ENCODE measurements around the gene WDR88. TPM values are rescaled to one million over a fixed set of nuclear protein-coding genes. Genes with fewer than 3 reads are reported as not detected.
"Not testable (repeated sequence)": the region's sequence is repeated elsewhere in the genome, so short reads cannot be mapped to it uniquely, and the experiment has no call there.

Gene WDR88
- total RNA-seq, 2 donors from 2014 or later: 0.58 TPM; not detected in 1

DNA sequence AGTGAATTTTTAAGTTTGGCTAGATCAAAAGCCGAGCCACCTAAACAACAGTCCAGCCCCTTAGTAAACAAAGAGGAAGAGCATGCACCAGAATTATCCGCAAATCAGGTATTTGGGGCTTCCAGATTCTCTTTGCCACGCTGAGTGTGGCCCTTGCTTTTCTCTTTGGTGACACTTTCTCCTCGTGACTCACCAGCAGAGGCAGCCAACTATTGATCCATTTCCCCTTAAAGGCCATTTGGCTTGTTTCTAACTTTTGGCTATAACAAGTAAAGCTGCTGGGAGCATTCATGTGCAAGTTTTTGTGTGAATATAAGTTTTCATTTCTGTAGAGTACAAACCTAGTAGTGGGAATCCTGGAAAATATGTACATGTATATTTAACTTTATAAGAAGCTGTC is 17.6 kb upstream of the WDR88 start:
- Mint-ChIP-seq H3K9me3 (no peaks in the 10 kb centered on the region), H3K27ac (no peak overlapping the region), H3K27me3 (no peaks in the 10 kb centered on the region), H3K4me3 (no peak overlapping the region), H3K4me1 (no peaks in the 10 kb centered on the region), H3K36me3 (ENCODE audit: low read depth) (peaks cover 97% of the 10 kb centered on the region)
- ATAC-seq (replicated peaks): no peak

DNA sequence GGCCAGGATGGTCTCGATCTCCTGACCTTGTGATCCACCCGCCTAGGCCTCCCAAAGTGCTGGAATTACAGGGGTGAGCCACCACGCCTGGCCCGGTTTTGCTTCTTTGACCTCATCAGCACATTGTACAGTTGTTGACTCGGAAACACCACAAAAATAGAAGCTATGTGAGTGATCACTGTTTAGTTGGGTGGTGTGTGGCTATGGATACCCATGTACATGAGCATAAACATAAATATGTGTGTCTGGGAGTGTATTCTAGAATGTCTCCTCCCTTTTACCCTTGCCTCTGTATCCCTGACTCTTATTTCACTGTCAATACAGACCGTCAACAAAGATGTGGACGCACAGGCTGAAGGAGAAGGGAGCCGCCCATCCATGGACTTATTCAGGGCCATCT is 14.4 kb upstream of the WDR88 start:
- no peak for ATAC-seq (replicated peaks)
- no peaks in the 10 kb centered on the region for H3K4me1 Mint-ChIP-seq
- peaks cover 83% of the 10 kb centered on the region for H3K36me3 Mint-ChIP-seq (ENCODE audit: low read depth)
- H3K4me3 Mint-ChIP-seq: no peak overlapping the region
- no peaks in the 10 kb centered on the region for H3K27me3 Mint-ChIP-seq
- H3K9me3 Mint-ChIP-seq: no peaks in the 10 kb centered on the region
- no peak overlapping the region for H3K27ac Mint-ChIP-seq

DNA sequence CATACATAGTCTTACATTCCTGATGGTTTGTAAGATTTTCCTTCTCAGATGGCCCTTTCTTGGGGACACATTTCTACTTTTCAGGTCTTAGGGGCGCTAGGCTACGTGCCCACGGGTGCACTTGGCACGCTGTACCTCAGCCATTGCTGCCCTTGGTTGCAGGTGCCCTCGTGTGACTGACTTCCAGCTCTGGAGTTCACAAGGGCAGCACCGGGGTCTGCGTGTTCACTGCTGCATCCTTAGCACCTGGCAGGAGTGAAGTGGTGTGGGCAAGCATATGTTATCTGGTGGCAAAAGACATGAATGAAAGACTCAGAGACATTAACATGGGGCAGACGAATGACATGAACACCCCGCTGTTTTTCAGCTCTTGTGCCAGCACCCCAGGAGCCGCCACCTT is 13.3 kb upstream of the WDR88 start:
- no peak for ATAC-seq (replicated peaks)
- Mint-ChIP-seq H3K4me1 (no peaks in the 10 kb centered on the region), H3K36me3 (ENCODE audit: low read depth) (peaks cover 73% of the 10 kb centered on the region), H3K4me3 (no peak overlapping the region), H3K27me3 (no peaks in the 10 kb centered on the region), H3K9me3 (no peaks in the 10 kb centered on the region), H3K27ac (no peak overlapping the region)

DNA sequence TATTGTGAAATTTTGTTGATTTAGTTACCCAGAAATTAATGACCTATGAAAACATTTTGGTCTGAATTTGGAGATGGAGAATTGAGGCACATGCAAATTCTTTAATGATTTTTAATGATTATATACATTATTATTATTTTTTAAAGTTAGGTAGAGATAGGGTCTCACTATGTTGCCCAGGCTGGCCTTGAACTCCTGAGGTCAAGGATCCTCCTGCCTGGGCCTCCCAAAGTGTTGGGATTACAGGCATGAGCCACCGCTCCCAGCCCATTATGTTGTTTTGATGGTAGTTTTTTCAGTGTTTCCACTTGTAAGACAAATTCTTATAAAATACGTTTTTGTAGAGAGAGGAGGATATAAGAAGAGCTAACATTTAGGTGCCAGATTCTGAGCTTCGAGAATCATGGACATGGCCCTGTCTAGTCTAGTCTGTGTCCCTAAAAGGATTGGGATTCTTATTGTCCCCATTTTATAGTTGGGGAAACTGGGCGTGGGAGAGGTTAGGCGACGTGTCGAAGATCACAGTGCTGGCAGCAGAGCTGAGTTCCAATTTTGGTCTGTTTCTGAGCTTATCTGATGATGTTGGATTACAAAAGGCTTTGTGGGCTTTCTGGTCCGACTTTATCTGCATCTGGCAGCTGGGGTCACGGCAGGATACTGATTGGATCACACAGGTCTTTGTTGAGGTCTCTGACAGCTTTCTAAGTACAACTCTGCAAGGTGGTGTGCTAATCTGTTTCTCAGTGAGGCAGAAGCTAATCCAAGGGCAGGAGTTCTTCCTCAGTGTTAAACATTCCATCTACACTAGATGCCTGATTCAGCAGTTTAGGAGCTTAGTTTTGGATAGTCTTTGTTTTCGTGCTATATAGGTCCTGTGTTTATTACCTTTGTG is 7.5 kb upstream of the WDR88 start:
- H3K4me1 Mint-ChIP-seq: no peaks in the 10 kb centered on the region
- ATAC-seq (replicated peaks): no peak
- no peak overlapping the region for H3K4me3 Mint-ChIP-seq
- no peaks in the 10 kb centered on the region for H3K9me3 Mint-ChIP-seq
- H3K27ac Mint-ChIP-seq: peak overlapping the region; percentile 39
- no peaks in the 10 kb centered on the region for H3K27me3 Mint-ChIP-seq
- H3K36me3 Mint-ChIP-seq (ENCODE audit: low read depth): peaks cover 66% of the 10 kb centered on the region

DNA sequence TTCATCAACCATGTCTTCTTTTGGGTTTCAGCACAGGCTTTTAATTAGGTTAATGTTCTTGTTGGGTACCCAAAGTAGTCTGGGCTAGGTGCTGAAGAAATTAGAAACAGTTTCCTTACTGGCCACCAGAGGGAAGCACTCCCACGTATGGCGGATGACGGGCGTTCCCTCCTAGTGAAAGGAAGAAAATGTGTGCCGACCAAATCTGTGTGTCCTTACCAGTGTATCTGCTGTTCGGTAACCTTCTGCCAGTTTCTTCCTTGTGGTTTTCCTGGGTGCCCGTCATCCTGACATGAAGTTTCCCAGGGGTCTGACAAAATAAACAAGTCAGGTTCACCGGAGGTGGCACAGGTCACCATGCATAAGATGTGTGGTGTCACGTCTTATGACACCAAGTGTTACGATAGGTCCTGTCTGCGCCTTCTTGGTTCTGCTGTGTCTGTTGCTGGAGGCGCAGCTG is 6.0 kb upstream of the WDR88 start:
- H3K9me3 Mint-ChIP-seq: no peaks in the 10 kb centered on the region
- H3K27ac Mint-ChIP-seq: peak overlapping the region; percentile 54
- peak; percentile 86 for ATAC-seq (replicated peaks)
- H3K4me1 Mint-ChIP-seq: no peaks in the 10 kb centered on the region
- H3K27me3 Mint-ChIP-seq: no peaks in the 10 kb centered on the region
- H3K4me3 Mint-ChIP-seq: no peak overlapping the region
- H3K36me3 Mint-ChIP-seq (ENCODE audit: low read depth): peaks cover 81% of the 10 kb centered on the region

DNA sequence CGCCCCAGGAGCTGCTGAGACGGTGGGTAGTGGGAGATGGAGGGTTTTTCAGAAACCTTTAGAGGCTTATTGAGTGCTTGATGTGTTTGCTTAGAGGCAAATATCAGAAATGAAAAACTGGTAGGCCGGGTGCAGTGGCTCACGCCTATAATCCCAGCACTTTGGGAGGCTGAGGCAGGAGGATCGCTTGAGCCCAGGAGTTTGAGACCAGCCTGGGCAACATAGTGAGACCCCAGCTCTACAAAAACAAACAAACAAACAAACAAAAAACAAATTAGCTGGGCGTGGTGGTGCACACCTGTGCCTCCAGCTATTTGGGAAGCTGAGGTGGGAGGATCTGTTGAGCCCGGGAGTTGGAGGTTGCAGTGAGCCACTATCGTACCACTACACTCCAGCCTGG is 5.2 kb upstream of the WDR88 start:
- not testable (repeated sequence) for ATAC-seq (replicated peaks); H3K27me3 Mint-ChIP-seq; H3K4me1 Mint-ChIP-seq; H3K9me3 Mint-ChIP-seq; H3K4me3 Mint-ChIP-seq
- Mint-ChIP-seq H3K36me3 (ENCODE audit: low read depth) (peaks cover 76% of the 10 kb centered on the region), H3K27ac (peak overlapping the region; percentile 54)

DNA sequence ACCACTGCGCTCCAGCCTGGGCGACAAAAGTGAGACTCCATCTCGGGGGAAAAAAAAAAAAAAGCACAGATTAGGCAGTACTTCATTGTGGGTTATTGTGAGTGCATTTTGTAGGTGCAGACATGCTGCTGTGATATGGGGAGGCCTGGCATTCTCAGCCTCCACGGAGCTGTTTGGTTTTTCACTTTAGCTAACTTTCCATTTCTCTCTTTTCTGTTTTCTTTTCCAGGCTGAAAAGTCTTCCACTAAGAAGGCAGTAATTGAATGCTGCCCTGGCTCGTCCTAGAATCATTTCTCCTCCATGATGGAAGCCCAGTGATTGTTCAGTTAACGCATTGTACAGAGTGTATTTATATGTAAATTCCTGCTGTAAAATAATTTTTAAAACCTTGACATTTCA is 2.0 kb upstream of the WDR88 start:
- Mint-ChIP-seq H3K4me1 (peaks cover under 1% of the 10 kb centered on the region), H3K36me3 (ENCODE audit: low read depth) (peaks cover 55% of the 10 kb centered on the region), H3K27me3 (no peaks in the 10 kb centered on the region), H3K27ac (peak overlapping the region; percentile 38), H3K4me3 (no peak overlapping the region), H3K9me3 (no peaks in the 10 kb centered on the region)
- ATAC-seq (replicated peaks): no peak

DNA sequence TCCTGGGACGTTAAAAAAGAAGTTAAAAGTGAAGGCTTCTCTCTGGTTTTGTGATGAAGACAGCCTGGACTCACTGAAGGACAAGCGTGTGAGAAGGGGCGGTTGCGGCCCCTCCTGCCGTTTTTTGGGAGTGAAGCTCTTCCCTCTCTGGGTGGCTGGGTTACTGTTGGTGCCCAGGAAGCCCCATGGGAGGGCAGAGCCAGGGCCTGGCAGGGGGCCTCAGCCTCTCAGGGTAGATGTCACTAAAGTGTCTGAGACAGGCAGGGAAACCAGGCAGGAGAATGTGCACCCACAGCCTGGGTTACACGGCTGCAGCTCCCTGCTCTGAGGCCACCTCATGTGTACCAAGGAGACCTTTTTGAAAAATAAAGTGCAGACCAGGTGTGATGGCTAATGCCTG is 1.5 kb upstream of the WDR88 start:
- Mint-ChIP-seq H3K27me3 (no peaks in the 10 kb centered on the region), H3K27ac (peak overlapping the region; percentile 38), H3K4me3 (no peak overlapping the region), H3K36me3 (ENCODE audit: low read depth) (peaks cover 50% of the 10 kb centered on the region), H3K4me1 (peaks cover 5% of the 10 kb centered on the region), H3K9me3 (no peaks in the 10 kb centered on the region)
- no peak for ATAC-seq (replicated peaks)

DNA sequence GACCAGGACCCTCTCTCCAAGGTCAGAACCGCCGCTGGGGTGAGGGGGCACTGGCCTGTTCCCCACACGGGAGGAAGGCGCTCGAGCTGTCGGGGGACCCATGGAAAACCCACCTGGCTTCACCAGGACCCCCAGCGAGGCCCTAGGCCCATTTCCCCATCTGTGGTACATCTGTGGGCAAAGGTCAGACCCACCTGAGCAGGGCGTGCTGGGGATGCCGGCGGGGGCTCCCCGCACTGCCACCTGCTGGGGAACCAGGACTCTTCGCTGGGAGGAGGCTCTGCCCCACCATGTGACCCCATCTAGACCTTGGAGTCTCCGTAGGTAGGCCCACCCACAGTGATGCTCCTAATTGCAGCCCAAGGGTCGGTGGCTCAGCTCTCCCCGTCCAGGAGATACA is 511 bp downstream of the WDR88 start:
- Mint-ChIP-seq H3K36me3 (ENCODE audit: low read depth) (peaks cover 32% of the 10 kb centered on the region), H3K27me3 (no peaks in the 10 kb centered on the region), H3K9me3 (no peaks in the 10 kb centered on the region), H3K4me3 (no peak overlapping the region), H3K27ac (peak overlapping the region; percentile 78), H3K4me1 (peaks cover 5% of the 10 kb centered on the region)
- ATAC-seq (replicated peaks): no peak

DNA sequence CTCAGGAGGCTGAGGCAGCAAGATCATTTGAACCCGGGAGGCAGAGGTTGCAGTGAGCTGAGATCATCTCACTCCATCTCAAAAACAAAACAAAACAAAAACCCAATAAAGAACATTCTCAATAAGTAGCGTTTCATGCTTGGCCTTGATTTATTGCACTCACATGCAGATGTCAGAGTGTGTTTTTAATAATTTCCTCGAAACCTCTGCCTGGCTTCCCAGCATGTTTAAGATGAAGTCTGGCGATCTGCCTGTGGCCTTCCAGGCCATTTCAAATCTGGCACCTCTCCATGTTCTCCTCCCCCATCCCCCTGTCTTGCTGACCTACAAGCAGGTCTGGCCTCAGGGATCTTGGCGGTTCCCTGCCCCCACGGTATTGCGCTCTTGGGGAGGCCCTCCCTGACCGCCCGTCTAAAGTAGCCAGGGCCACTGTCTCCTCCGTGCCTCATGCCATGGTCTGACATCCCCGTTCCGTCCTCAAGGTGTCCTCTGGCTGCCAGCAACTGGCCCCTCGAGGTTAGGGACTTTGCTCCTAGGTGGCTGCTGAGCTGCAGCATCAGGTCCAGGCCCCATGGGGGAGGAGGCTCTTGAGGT is 1.6 kb downstream of the WDR88 start:
- Mint-ChIP-seq H3K9me3 (no peaks in the 10 kb centered on the region), H3K36me3 (ENCODE audit: low read depth) (peaks cover 25% of the 10 kb centered on the region), H3K4me3 (peak overlapping the region; percentile 79), H3K27me3 (no peaks in the 10 kb centered on the region), H3K4me1 (peaks cover 5% of the 10 kb centered on the region), H3K27ac (no peak overlapping the region)
- ATAC-seq (replicated peaks): no peak

DNA sequence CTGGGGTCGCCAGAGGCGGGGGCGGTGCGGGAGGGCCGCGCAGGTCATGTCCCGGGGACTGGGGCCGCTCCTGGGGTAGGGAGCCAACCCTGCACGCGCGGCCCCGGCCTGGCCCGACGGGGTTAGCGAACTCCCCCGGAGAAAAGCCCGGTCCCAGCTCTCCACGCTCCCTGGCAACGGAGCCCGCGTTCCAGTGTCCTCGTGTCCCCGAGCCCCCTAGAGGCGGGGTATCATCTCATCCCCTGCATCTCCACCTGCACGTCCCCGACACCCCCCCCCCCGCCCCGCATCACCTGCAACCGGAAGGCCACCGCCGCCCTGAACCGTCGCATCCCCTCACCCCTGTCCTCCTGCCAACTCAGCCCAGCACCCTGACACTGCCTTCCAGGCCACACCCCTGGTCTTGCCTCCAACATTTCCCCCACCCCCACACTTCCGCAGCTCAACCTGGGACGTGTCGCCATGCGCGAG is 2.7 kb downstream of the WDR88 start:
- no peaks in the 10 kb centered on the region for H3K27me3 Mint-ChIP-seq
- H3K9me3 Mint-ChIP-seq: no peaks in the 10 kb centered on the region
- peak overlapping the region; percentile 79 for H3K4me3 Mint-ChIP-seq
- peaks cover 5% of the 10 kb centered on the region for H3K4me1 Mint-ChIP-seq
- peak; percentile 94 for ATAC-seq (replicated peaks)
- peaks cover 14% of the 10 kb centered on the region for H3K36me3 Mint-ChIP-seq (ENCODE audit: low read depth)
- peak overlapping the region; percentile 83 for H3K27ac Mint-ChIP-seq

DNA sequence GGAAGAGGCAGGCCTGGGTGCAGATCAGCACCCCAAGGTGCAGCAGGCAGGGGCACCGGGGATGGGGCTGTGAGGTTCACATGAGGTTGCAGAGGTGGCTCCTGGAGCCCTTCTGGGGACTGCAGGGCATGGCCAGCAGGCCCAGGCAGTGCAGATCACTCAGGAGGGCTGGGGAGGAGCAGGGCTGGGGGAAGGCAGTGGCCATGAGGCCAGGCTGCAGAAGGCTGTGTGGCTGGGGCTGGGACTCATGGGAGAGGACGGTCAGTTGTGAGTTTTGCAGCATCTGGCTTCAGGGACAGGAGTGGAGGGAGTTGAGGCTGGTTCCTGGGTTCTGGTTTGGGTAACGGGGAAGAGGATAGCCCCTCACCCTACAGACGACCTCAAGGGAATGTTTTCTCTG is 7.3 kb downstream of the WDR88 start:
- no peaks in the 10 kb centered on the region for H3K36me3 Mint-ChIP-seq (ENCODE audit: low read depth)
- no peaks in the 10 kb centered on the region for H3K9me3 Mint-ChIP-seq
- H3K27me3 Mint-ChIP-seq: peaks cover 3% of the 10 kb centered on the region
- H3K4me3 Mint-ChIP-seq: no peak overlapping the region
- peaks cover 10% of the 10 kb centered on the region for H3K4me1 Mint-ChIP-seq
- peak overlapping the region; percentile 20 for H3K27ac Mint-ChIP-seq
- no peak for ATAC-seq (replicated peaks)

DNA sequence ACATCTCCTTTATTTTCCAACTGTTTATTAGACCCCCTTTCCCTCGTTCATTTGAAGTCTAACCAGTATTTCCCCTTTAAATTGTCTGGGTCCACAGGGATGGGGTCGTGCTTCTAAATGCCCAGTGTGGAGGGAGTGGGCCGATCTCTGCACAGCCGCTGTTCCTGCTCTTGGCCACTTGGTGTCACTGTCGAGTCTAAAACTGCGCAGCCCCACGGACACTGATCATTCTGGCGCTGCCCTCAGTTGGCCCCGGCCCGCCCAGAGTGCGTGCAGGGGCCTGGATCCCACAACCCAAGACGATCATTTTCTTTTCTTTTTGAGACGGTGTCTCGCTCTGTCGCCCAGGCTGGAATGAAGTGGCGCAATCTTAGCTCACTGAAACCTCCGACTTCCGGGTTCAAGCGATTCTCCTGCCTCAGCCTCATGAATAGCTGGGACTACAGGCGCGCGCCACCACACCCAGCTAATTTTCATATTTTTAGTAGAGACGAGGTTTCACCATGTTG is 12.0 kb downstream of the WDR88 start:
- peak overlapping the region; percentile 9 for H3K4me3 Mint-ChIP-seq
- H3K9me3 Mint-ChIP-seq: no peaks in the 10 kb centered on the region
- peaks cover 5% of the 10 kb centered on the region for H3K4me1 Mint-ChIP-seq
- H3K36me3 Mint-ChIP-seq (ENCODE audit: low read depth): no peaks in the 10 kb centered on the region
- ATAC-seq (replicated peaks): peak; percentile 98
- H3K27me3 Mint-ChIP-seq: peaks cover 3% of the 10 kb centered on the region
- H3K27ac Mint-ChIP-seq: no peak overlapping the region

DNA sequence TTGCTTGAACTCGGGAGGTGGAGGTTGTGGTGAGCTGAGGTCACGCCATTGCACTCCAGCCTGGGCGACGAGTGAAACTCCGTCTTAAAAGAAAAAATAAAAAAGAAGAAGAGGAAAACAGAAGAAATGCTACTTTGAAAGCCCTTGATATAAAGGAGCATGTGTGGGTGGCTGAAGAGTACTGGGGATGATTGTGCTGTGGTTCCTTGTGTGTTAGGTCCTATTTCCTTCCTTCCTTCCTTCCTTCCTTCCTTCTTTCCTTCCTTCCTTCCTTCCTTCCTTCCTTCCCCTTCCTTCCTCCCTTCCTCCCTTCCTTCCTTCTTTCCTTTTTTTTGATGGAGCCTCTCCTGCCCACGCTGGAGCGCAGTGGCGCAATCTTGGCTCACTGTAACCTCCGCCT is 14.3 kb downstream of the WDR88 start:
- H3K36me3 Mint-ChIP-seq (ENCODE audit: low read depth): no peaks in the 10 kb centered on the region
- H3K9me3 Mint-ChIP-seq: no peaks in the 10 kb centered on the region
- peaks cover 3% of the 10 kb centered on the region for H3K27me3 Mint-ChIP-seq
- H3K4me1 Mint-ChIP-seq: peaks cover 5% of the 10 kb centered on the region
- no peak overlapping the region for H3K27ac Mint-ChIP-seq
- no peak overlapping the region for H3K4me3 Mint-ChIP-seq
- no peak for ATAC-seq (replicated peaks)

DNA sequence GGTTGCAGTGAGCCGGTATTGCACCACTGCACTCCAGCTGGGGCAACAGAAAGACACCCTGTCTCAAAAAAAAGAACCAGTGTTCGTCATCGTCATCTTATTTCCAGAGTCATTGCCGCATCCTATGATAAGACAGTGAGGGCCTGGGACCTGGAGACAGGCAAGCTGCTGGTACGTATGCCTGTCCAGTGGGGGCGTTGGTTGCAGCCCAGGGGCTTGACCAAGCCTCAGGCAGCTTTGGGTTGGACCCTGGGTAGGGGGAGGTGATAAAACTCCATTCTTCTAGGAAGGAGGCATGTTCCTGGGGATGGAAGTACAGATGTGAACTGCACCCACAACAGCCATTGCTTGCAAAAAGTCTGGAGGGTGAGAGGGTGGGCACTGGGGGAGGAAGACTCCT is 15.6 kb downstream of the WDR88 start:
- no peak for ATAC-seq (replicated peaks)
- Mint-ChIP-seq H3K27me3 (no peaks in the 10 kb centered on the region), H3K36me3 (ENCODE audit: low read depth) (no peaks in the 10 kb centered on the region), H3K27ac (no peak overlapping the region), H3K4me3 (no peak overlapping the region), H3K4me1 (peaks cover 5% of the 10 kb centered on the region), H3K9me3 (no peaks in the 10 kb centered on the region)
